ENCODE data around the gene HGFAC.

Gene HGFAC

DNA sequence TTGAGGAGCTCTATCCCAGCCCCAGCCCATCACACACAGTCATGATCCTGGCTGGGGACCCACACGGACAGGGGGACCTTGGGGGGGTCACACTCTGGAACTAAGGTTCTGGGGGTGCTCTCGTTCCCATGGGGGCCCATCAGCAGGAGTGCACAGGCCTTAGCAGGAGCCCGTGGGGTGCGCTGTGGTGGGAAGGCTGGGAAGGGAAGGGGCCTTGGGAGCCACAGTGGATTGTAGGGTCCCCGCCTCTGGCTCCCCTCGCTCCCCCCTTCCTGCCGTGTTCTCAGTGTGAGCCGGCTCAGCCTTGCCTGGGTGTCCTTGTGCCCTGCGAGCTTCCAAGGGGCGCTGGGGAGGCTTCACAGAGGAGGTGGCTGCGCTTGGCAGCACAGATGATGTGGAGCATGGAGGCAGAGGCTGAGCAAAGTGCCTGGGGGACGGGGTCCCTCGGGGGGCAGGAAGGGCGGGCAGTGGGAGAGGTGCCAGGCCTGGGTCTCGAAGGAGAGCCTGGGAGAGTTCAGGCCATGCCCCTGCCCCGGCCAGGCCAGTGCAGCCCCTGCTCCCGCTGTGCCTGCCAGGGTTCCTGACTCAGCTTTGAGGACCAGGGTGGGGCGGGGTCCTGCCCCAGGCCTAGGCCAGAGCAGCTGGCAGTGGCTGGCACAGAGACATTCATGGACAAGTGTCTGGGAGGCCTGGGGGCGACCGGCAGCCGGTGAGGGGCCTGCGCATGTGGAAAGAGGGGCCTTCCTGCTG lies 5.5 kb upstream of the HGFAC start:
- Histone ChIP-seq H3K4me2 (no peak overlapping the region), H3K9ac (no peak overlapping the region), H3K27ac (no peak overlapping the region), H4K20me1 (ENCODE audit: insufficient read depth) (no peaks in the 10 kb centered on the region), H3K36me3 (ENCODE audit: insufficient read depth) (no peaks in the 10 kb centered on the region), H3K4me3 (IDR thresholded peaks at IDR 0.05; ENCODE audit: insufficient read depth, low read depth, low read length) (no peak overlapping the region), H3K79me2 (ENCODE audit: insufficient read depth, low read depth) (no peaks in the 10 kb centered on the region), H3K27me3 (ENCODE audit: insufficient read depth, low read depth) (no peaks in the 10 kb centered on the region), H3K4me1 (ENCODE audit: low read depth, poor library complexity, severe bottlenecking) (no peaks in the 10 kb centered on the region), H2AFZ (ENCODE audit: low read depth) (no peak overlapping the region)
- TF ChIP-seq, protein P1, sequence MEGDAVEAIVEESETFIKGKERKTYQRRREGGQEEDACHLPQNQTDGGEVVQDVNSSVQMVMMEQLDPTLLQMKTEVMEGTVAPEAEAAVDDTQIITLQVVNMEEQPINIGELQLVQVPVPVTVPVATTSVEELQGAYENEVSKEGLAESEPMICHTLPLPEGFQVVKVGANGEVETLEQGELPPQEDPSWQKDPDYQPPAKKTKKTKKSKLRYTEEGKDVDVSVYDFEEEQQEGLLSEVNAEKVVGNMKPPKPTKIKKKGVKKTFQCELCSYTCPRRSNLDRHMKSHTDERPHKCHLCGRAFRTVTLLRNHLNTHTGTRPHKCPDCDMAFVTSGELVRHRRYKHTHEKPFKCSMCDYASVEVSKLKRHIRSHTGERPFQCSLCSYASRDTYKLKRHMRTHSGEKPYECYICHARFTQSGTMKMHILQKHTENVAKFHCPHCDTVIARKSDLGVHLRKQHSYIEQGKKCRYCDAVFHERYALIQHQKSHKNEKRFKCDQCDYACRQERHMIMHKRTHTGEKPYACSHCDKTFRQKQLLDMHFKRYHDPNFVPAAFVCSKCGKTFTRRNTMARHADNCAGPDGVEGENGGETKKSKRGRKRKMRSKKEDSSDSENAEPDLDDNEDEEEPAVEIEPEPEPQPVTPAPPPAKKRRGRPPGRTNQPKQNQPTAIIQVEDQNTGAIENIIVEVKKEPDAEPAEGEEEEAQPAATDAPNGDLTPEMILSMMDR (conservative IDR thresholded peaks at IDR 0.05; ENCODE audit: low read depth, low read length): no peak

DNA sequence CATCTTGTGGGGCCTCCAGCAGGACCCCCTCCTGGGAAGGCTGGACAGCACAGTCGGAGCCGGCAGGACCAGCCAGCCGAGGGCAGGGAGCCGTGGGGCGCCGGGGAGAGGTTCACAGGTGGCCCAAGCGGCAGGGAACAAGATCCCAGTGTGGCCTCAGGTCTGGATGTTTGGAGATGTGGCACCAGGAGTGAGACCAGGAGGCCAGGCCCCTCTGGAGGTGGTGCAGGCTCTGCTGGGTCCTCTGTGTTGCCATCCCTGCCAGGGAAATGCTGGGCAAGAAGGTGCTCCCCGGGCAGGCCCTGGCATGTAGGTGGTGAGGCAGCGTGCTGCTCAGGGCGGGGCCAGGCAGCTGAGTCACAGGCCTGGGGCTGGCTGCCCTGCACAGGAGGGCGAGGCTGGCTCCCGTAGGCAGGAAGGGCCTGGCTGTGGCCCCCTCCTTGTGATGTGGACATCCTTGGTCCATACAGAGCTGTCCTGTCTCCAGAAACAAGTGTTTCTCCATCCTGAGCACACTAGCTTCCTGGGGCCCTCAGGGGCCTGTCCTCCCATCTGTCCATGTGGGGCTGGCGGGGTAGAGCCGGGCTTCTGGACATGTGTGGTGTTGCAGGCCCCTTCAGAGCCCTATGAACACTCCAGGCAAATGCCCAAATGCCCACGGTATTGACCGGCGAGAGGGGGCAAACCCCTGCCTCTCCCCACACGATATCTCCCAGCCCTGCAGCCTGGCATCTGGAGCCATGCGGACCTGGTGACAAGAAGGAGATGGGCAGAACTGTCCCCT lies 4.8 kb upstream of the HGFAC start:
- H3K9ac ChIP-seq: no peak overlapping the region

DNA sequence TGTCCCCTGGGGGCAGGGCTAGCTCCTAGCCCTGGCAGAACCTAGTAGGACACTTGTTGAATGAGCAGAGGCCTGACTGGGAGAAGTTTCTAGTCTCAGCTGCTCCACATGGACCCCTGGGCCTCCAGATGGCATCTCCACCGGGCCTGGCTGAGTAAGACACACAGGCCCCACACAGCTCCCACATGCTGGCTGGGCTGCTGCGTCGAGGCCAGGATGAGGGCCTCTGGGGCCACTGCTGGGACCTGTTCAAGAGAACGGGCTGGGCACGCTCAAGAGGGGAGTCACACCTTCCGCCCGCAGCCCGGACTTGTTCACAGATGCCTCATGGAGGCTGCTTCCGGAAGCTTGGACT lies 4.2 kb upstream of the HGFAC start:
- H3K4me3 ChIP-seq (IDR thresholded peaks at IDR 0.05; ENCODE audit: insufficient read depth, low read depth, low read length): no peak overlapping the region
- H3K4me1 ChIP-seq (ENCODE audit: low read depth, poor library complexity, severe bottlenecking): no peaks in the 10 kb centered on the region
- H3K36me3 ChIP-seq (ENCODE audit: insufficient read depth): no peaks in the 10 kb centered on the region
- TF ChIP-seq, protein P1 (conservative IDR thresholded peaks at IDR 0.05; ENCODE audit: low read depth, low read length): no peak
- H3K4me2 ChIP-seq: no peak overlapping the region
- H3K27ac ChIP-seq: no peak overlapping the region
- H4K20me1 ChIP-seq (ENCODE audit: insufficient read depth): no peaks in the 10 kb centered on the region
- no peaks in the 10 kb centered on the region for H3K79me2 ChIP-seq (ENCODE audit: insufficient read depth, low read depth)
- H3K27me3 ChIP-seq (ENCODE audit: insufficient read depth, low read depth): no peaks in the 10 kb centered on the region
- H2AFZ ChIP-seq (ENCODE audit: low read depth): no peak overlapping the region
- H3K9ac ChIP-seq: no peak overlapping the region

More for the DNA sequence above, 4.8 kb upstream of the HGFAC start:
- Histone ChIP-seq H3K36me3 (ENCODE audit: insufficient read depth) (no peaks in the 10 kb centered on the region), H2AFZ (ENCODE audit: low read depth) (no peak overlapping the region), H4K20me1 (ENCODE audit: insufficient read depth) (no peaks in the 10 kb centered on the region), H3K4me1 (ENCODE audit: low read depth, poor library complexity, severe bottlenecking) (no peaks in the 10 kb centered on the region), H3K27ac (no peak overlapping the region), H3K79me2 (ENCODE audit: insufficient read depth, low read depth) (no peaks in the 10 kb centered on the region), H3K4me3 (IDR thresholded peaks at IDR 0.05; ENCODE audit: insufficient read depth, low read depth, low read length) (no peak overlapping the region), H3K27me3 (ENCODE audit: insufficient read depth, low read depth) (no peaks in the 10 kb centered on the region), H3K4me2 (no peak overlapping the region)
- TF ChIP-seq, protein P1 (conservative IDR thresholded peaks at IDR 0.05; ENCODE audit: low read depth, low read length): no peak

DNA sequence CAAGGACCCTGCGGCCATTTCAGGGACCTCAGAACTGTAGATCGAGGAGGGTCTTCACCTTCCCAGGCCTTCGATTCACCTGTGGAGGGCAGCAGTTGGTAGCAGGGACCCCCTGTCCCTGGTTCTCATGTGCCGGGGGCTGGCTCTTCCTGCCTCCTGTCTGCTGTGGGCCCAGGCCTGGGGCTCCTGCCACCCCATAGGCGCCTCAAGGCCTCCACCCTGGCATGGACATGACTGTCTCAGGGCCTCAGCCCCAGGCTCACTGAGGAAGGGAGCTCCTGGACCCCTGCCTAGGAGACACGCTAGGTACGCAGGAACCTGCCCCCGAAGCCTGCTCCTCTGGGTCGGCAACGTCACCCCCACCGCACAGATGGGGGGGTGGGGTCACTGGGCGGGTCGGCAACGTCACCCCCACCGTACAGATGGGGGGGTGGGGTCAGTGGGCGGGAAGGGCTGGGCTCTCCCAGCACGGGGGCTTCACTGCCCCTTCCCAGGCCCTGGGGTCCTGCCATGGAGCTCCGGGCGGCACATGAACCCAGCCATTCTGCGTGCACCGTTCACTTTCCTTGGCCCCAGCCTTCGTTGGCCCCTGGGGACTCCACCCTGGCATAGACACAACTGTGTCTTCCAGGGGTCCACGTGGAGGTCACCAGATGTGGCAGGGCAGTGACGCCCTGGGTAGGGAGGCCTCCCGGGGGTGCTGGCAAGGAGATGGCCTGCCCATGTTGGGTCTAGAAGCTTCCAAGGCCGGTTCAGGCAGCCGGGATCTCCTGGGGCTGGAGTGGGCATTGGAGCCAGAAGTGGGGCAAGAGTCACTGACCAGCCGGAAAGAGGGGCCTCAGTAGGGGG lies 3.5 kb upstream of the HGFAC start:
- Histone ChIP-seq H3K4me3 (IDR thresholded peaks at IDR 0.05; ENCODE audit: insufficient read depth, low read depth, low read length) (no peak overlapping the region), H3K4me1 (ENCODE audit: low read depth, poor library complexity, severe bottlenecking) (no peaks in the 10 kb centered on the region), H4K20me1 (ENCODE audit: insufficient read depth) (no peaks in the 10 kb centered on the region), H3K27ac (no peak overlapping the region), H2AFZ (ENCODE audit: low read depth) (no peak overlapping the region), H3K79me2 (ENCODE audit: insufficient read depth, low read depth) (no peaks in the 10 kb centered on the region), H3K9ac (no peak overlapping the region), H3K36me3 (ENCODE audit: insufficient read depth) (no peaks in the 10 kb centered on the region), H3K27me3 (ENCODE audit: insufficient read depth, low read depth) (no peaks in the 10 kb centered on the region), H3K4me2 (no peak overlapping the region)
- TF ChIP-seq, protein P1 (conservative IDR thresholded peaks at IDR 0.05; ENCODE audit: low read depth, low read length): no peak
